Motor neuron (in vitro differentiated cells): ENCODE measurements around the gene MRPL17. TPM values are rescaled to one million over a fixed set of nuclear protein-coding genes. Genes with fewer than 3 reads are reported as not detected.

ENCODE experiments used
- ATAC-seq, 8 experiments: fragments of 200-7000 bp; cut with Tn5 transposase; replicated peaks in 6 of 8; 2 replicates each; pipeline ENCODE4 v1.8.0; 2021; ENCODE audit warnings: mild to moderate bottlenecking in 8 of 8, moderate library complexity in 8 of 8
- H3K27ac ChIP-seq, 2 donors: fragments of 250-450 bp; sonication (Bioruptor Pico); 2 replicates each; pipeline ENCODE4 v1.9.0; 2021; ENCODE audit warnings: antibody characterized with exemption in 2 of 2, mild to moderate bottlenecking in 2 of 2, moderate library complexity in 1 of 2
- H3K4me1 ChIP-seq, 2 donors: fragments of 250-450 bp; sonication (Bioruptor Pico); replicated peaks in 1 of 2; 2 replicates each; pipeline ENCODE4 v1.6.1; 2021; ENCODE audit warnings: antibody characterized with exemption in 2 of 2, mild to moderate bottlenecking in 2 of 2, moderate library complexity in 1 of 2
- H3K4me3 ChIP-seq, 5 donors: fragments of 250-450 bp; sonication (Bioruptor Pico); 2 replicates each; pipeline ENCODE4 v1.9.0; 2021; ENCODE audit warnings: antibody characterized with exemption in 5 of 5, mild to moderate bottlenecking in 5 of 5, moderate library complexity in 4 of 5
- WGBS, 10 experiments: fragments of 450-650 bp; shearing (Covaris generic); methylation state at CpG; one replicate each; pipeline ENCODE4 v1.0.0; 2022; 5-methylcytosine and 5-hydroxymethylcytosine counted together
- in situ Hi-C, 9 experiments: fragments of 400-800 bp; cut with MboI; loops; one replicate each; pipeline ENCODE4 v1.15.0; 2021; ENCODE audit warnings: low sequenced_read_pairs in 9 of 9, low pct_unique_long_range_greater_than_20kb in 2 of 9; ENCODE audit not compliant: unreplicated experiment in 9 of 9
- total RNA-seq, 8 experiments: library from RNA; unstranded; fragments of 300-600 nt; gene quantifications; 2 replicates each; pipeline versions ENCODE4 v1.2.3 to v1.2.4, GENCODE V29; 2022

MRPL17 gene
- total RNA-seq, 8 experiments from 2014 or later = 39.8 to 118 (median 56.9) TPM

DNA sequence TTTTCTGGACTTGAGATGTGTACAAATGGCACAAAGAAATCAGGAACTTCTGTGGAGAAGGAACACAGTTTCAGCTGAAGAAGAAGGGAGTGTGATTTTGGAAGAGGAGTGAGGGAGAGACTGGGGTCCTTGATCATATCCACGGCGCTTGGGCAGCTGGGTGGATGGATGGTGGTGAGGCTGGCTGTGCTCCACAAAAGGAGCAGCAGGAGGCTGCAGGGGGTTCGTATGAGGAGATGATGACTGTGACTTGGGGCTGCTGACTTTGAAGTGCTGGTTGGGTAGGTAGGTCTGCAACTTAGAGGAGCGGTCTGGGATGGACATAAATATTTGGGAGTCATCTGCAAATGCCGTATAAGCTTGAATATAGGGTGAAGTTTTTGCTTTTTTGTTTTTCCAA, 26.2 kb downstream of the MRPL17 start:
- H3K27ac ChIP-seq = peak overlapping the region in 1 of 2 donors; percentile 91
- H3K4me1 ChIP-seq = peaks cover 17 to 35% of the 10 kb centered on the region in 2 donors
- no peak for ATAC-seq
- 50 to 89% (median 72%) methylated on average over 2 to 4 of the region's 5 CpGs; no CpG with 5 or more reads in 4 of the 10 experiments for WGBS, 10 experiments
- peak overlapping the region; percentile 76 to 100 (median 88) for H3K4me3 ChIP-seq
- in situ Hi-C loops = no loop called here

DNA sequence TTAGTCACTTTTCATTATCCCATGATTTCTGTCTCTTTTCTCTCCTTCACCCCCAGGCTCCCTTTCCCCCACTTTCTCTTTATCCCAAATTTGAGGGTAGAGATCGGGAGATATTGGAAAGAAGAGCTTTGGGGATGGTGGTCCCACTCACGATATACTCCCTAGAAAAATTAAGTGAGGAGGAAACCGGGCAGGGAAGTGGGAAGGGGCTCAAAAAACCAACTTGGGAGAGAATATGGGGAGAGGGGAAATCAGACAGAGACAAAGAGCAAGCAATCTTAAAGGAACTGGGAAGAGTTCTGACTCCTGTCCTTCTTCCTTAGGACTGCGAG, 26.6 kb downstream of the MRPL17 start:
- in situ Hi-C loops = no loop called here

DNA sequence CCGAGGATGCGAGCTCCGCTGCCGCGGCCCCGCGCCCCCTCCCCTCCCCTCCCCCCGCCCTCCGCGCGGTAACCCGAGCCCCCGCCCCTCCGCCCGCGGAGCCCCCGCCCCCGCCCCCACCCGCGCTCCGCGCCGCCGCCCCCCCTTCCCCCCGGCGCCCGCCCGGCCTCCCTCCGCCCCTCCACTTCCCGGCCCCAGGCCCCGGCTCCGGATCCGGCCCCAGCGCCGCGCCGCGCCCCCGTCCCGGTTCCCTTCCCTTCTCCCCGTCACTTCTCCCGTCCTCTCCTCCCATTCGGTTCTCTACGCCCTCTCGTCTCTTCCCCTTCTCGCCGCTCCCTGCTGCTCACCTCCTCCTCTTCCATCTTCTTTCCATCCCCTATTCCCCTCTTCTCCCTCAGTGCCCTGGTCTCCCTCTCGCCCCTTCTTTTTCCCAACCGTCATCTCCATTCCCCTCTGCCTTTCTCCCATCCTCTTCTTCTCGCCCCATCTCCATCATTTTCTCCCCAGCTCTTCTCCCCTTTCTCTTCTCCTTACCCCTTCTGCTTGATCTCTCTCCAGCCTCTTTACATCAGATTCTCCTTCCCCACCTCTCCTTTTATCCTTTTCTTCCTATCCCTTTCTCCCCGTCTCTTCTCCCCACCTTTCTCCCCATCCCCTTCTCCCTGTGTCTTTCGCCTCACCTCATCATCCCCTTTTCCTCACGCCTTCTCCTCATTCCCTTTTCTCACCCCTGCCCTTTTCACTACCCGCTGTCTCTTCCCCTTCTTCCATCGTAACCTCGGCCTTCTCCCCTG, 27.2 kb downstream of the MRPL17 start, which contains the start of gene DCHS1:
Gene DCHS1, minus strand, starts transcription at position 20 of the 794 bp plus-strand sequence. CDS start 14,196 bp downstream, outside the sequence.
- 0 to 92% (median 24%) methylated on average over 2 to 16 of the region's 56 CpGs; no CpG with 5 or more reads in 1 of the 10 experiments for WGBS, 10 experiments
- H3K27ac ChIP-seq = peak within 1 kb of the TSS; percentile 94 to 97

More for the DNA sequence above, 26.6 kb downstream of the MRPL17 start:
- Histone ChIP-seq H3K4me3 (peak overlapping the region; percentile 76 to 100 (median 88)), H3K4me1 (peaks cover 17 to 35% of the 10 kb centered on the region in 2 donors), H3K27ac (peak overlapping the region; percentile 91 to 94)
- no peak for ATAC-seq
- 19 to 55% (median 42%) methylated on average over 2 to 4 of the region's 4 CpGs; no CpG with 5 or more reads in 1 of the 10 experiments for WGBS, 10 experiments

DNA sequence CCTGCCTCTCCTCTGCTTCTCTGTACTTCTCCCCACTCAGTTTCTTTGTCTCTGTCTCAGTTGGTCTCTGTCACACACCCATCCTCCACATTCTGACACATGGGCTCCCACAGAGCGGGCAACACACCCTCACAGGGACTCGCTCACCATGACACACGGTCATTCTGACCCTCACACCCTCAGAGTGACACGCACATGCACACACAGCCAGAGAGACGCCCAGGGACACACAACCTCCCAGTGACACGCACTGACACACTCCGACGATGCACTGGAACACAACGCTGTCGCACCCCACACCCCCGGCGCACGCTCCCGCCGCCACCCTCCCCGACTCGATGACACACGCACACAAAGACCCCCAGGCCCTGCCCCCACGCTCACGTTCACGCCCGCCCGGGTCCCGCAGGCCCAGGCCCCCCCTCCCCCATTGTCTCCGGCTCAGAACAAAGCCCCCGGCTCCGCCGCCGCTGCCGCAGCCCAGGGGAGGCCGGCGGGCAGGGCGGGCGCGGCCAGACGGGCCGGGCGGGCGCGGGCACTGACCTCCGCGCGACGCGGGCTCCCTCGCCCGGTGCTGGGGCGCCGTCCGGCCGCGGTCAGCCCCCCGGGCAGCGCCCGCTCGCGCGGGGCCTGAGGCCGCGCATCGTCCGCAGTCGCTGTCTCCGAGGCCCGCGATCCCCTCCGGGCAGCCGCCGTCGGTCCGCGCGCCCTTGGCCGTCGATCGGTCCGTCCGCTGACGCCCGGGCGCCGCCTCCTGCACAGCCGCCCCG, 27.9 kb downstream of the MRPL17 start:
- Histone ChIP-seq H3K4me3 (peak overlapping the region; percentile 76 to 100 (median 88)), H3K27ac (peak overlapping the region; percentile 94 to 97), H3K4me1 (peaks cover 17 to 35% of the 10 kb centered on the region in 2 donors)
- 0 to 9% (median 0%) methylated on average over 1 to 4 of the region's 84 CpGs; no CpG with 5 or more reads in 7 of the 10 experiments for WGBS, 10 experiments
- ATAC-seq = peak; percentile 74 to 83 (median 77)
- in situ Hi-C loops = no loop called here

More for the DNA sequence above, 27.2 kb downstream of the MRPL17 start, which contains the start of gene DCHS1:
- Histone ChIP-seq H3K4me1 (peaks cover 17 to 35% of the 10 kb centered on the region in 2 donors), H3K4me3 (peak within 1 kb of the TSS; percentile 76 to 100 (median 88))
- ATAC-seq = peak; percentile 30 to 72 (median 42)
- in situ Hi-C loops = no loop called here

DNA sequence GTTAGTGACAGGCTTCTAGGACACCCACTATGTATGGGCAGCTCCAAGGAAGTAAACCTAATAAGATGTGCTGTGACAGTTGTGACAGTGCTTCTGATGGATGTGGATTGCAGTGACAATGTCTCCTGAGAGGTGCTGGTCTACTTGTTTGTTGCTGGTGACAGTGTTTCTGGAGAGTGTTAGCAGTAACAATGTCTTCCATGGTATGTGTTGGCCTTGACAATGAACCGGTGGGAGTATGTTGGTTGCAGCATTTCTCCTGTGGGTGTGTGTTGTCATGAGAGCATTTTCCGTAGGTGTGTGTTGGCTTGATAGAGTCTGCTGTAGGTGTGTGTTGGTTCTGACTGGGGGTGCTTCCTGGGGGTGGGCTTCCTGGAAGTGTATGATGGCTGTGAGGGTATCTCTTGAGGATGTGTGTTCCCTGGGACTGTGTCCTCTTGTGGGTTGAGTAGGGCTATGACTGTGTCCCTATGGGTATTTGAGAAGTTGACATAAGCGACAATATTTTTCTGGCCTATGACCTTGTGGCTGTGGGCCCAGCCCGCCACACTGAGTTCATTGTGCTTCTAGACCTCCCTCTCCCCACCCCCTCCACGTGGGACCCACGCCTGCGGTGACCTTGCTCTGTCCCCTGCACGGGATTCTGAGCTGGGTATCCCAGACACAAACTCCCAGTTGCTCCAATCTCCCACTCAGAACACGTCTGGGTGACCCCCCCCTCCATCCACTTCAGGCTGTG, 28.7 kb downstream of the MRPL17 start:
- Histone ChIP-seq H3K27ac (peak overlapping the region; percentile 94 to 97), H3K4me1 (peaks cover 17 to 35% of the 10 kb centered on the region in 2 donors), H3K4me3 (peak overlapping the region; percentile 76 to 100 (median 88))
- WGBS, 10 experiments = 20 to 90% (median 67%) methylated on average over 1 to 6 of the region's 9 CpGs; no CpG with 5 or more reads in 5 of the 10 experiments
- in situ Hi-C loops = no loop called here
- peak in 1 of 8 experiments; percentile 39 for ATAC-seq

DNA sequence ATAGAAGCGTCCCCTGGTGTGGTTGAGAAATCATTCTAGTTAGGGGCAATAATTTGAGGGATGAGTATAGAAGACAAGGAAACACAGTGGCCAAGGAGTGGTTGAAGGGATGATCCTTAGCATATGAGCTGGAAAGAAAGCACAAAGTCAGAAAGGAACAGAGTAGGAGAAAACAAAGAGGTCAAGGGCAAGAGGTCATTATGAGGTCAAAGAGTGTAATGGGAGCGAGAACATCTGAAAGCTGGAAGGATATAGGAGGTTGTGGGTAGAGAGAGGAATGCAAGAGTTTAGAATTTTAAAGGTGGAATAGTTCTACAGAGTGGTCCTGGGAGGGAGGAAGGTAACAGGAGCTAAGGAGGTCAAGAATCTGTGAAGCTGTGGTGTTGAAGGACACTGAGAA, 29.5 kb downstream of the MRPL17 start:
- Histone ChIP-seq H3K4me1 (peaks cover 17 to 35% of the 10 kb centered on the region in 2 donors), H3K4me3 (peak overlapping the region in 2 of 5 donors; percentile 85 to 100), H3K27ac (no peak overlapping the region)
- ATAC-seq = no peak
- 58 to 100% (median 96%) methylated on average over 1 to 2 of the region's 2 CpGs for WGBS, 10 experiments
- in situ Hi-C loops = no loop called here

DNA sequence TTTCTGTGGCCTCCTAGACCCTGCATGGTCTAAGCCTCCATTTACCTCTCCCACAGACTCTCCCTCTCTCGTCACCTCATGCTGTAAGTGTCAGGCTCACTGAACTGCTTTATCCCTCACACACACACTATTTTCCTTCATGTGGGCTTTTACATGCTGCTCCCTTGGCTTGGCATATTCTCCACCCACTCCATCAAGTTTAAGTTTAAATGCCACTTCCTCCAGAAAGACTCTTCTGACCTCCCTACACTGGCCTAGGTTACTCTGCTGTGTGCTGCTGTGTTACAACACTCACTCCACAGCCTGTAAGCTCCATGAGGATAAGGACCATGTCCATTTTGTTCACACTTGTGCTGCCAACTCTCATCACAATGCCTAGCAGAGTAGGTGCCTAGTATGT, 30.0 kb downstream of the MRPL17 start:
- in situ Hi-C loops = no loop called here
- H3K4me3 ChIP-seq = no peak overlapping the region
- 100% methylated on average over 1 of the region's 1 CpG; no CpG with 5 or more reads in 7 of the 10 experiments for WGBS, 10 experiments
- ATAC-seq = no peak
- H3K27ac ChIP-seq = no peak overlapping the region
- peaks cover 17 to 37% of the 10 kb centered on the region in 2 donors for H3K4me1 ChIP-seq

DNA sequence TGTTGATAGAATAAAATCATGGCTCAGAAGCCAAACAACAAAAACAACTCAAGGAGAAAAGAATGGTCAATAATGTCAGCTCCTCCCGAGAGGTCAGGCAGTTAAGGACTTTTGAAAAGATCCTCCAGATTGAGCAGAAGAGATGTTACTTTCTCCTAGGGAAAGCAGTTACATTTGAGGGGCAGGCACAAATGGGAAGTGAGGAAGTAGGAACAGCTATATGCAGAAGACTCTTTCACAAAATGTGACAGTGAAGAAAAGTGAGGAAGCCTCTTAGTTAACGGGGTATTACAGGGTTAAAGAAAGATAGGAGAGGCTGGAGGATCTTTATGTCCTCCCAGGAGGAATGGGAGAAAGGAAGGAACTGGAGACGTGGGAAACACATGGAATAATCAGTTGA, 31.0 kb downstream of the MRPL17 start:
- no peak for ATAC-seq
- Histone ChIP-seq H3K27ac (no peak overlapping the region), H3K4me3 (no peak overlapping the region), H3K4me1 (peaks cover 23 to 45% of the 10 kb centered on the region in 2 donors)
- WGBS, 10 experiments = 33 to 94% (median 68%) methylated on average over 2 to 3 of the region's 3 CpGs
- in situ Hi-C loops = no loop called here

DNA sequence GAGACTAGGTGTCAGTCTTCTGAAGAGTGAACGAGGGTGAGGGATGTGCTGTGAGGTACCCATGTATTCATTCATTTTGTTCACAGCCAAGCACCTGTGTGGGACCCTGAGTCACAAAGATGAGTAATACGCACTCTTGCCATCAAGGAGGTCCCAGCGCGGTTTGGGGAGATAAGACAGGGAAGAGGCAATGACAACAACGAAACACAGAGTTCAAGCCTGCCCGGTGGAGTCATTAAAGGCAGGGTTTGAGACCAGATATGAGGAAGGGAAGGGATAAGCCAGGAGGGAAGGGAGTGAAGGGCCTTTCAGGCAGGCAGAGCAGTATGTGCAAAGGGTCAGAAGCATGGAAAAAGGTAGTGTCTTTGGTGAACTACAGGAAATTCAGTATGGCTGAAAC, 32.2 kb downstream of the MRPL17 start:
- no peak overlapping the region for H3K4me3 ChIP-seq
- no peak for ATAC-seq
- in situ Hi-C loops = no loop called here
- no peak overlapping the region for H3K27ac ChIP-seq
- peaks cover 30 to 44% of the 10 kb centered on the region in 2 donors for H3K4me1 ChIP-seq
- 46 to 96% (median 83%) methylated on average over 2 to 6 of the region's 6 CpGs; no CpG with 5 or more reads in 2 of the 10 experiments for whole genome bisulfite sequencing, 10 experiments

DNA sequence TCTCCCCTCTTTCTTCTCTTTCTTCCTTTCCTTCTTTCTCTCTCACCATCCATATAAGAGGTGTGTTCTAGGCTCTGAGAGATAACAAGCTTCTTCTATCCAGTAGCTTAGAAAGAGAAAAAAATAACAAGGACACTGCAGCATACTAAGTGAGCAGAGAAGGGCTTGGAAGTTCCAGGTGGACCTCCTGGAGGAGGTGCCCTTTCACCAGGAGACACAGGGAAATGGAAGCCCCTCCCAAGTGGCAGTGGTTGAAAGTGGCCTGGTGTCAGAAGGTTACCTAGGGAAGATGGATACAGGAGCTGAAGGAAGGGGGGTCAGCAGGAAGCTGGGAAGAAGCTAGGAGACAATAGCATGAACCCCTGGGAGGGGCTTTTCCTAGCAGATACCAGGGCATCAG, 33.0 kb downstream of the MRPL17 start:
- no peak overlapping the region for H3K4me3 ChIP-seq
- ATAC-seq = no peak
- peaks cover 32 to 44% of the 10 kb centered on the region in 2 donors for H3K4me1 ChIP-seq
- in situ Hi-C loops = no loop called here
- H3K27ac ChIP-seq = no peak overlapping the region

DNA sequence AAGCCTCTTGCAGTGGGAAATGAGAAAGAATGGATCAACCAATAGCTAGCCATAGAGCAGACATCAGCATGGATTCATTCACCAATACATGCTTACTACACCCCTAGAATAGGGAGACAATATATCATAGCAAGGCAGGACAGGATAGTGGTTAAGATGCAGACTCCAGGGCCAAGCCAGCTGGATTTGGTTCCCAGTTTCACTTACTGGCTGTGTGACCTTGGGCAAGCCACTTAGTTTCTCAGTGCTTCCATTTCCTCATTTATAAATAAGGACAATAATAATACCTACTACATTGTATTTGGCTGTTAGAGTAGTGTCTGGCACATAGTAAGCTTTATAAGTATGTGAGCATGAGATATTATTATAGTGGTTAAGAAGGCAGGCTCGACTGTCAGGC, 34.6 kb downstream of the MRPL17 start:
- Histone ChIP-seq H3K4me1 (peaks cover 21 to 30% of the 10 kb centered on the region in 2 donors), H3K27ac (no peak overlapping the region), H3K4me3 (no peak overlapping the region)
- 0 to 100% (median 73%) methylated on average over 1 of the region's 1 CpG; no CpG with 5 or more reads in 4 of the 10 experiments for WGBS, 10 experiments
- in situ Hi-C loops = no loop called here
- no peak for ATAC-seq

DNA sequence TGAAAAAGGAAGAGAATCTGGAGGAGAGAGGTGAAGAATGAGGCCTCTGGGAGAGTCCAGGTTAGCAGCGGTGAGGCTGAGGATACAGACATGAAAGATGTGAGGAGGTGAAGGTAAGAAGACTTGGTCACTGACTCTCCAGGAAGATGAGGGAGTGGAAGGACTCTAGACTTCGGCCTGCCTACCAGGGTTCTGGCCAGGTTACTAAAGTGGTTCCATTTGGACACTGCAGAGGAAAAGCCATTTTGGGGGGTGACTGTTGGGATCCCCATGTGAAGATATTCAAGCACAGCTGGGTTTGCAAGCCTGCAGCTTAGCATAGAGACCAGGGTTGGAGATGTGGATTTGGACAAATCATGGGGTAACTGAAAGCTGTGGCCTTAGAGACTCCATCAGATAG, 35.3 kb downstream of the MRPL17 start:
- Histone ChIP-seq H3K4me1 (peaks cover 21 to 24% of the 10 kb centered on the region in 2 donors), H3K4me3 (no peak overlapping the region), H3K27ac (no peak overlapping the region)
- in situ Hi-C loops = no loop called here
- WGBS, 10 experiments = 50 to 100% (median 88%) methylated on average over 1 to 2 of the region's 2 CpGs; no CpG with 5 or more reads in 3 of the 10 experiments
- no peak for ATAC-seq
